ENCODE data around the gene SRRM4. TPM values are rescaled to one million over a fixed set of nuclear protein-coding genes. Genes with fewer than 3 reads are reported as not detected.

Gene SRRM4
- polyA plus RNA-seq, 3 donors: not detected

GRCh38 chr12:119207063-119207560, 225.8 kb downstream of the SRRM4 start:
- H3K36me3 ChIP-seq (replicated peaks in 1 of 2; ENCODE audit: control insufficient read depth in 1 of 2, insufficient read depth in 2 of 2, low read length in 2 of 2): no peaks in the 10 kb centered on the region
- no peaks in the 10 kb centered on the region for H3K27me3 ChIP-seq (ENCODE audit: control insufficient read depth in 2 of 2, insufficient read depth in 2 of 2, low read length in 2 of 2)
- no peak overlapping the region for H3K4me2 ChIP-seq (replicated peaks; ENCODE audit: extremely low read depth, low read length, poor library complexity, severe bottlenecking)
- Mint-ChIP-seq H3K27ac (no peak overlapping the region), H3K4me1 (no peaks in the 10 kb centered on the region), H3K4me3 (no peak overlapping the region), H3K27me3 (ENCODE audit: low read depth in 3 of 3) (peaks cover 0 to 4% (median 0%) of the 10 kb centered on the region in 3 donors), H3K9me3 (no peaks in the 10 kb centered on the region), H3K36me3 (no peaks in the 10 kb centered on the region)
- no peaks in the 10 kb centered on the region for H3K79me2 ChIP-seq (ENCODE audit: insufficient read depth, low read length)
- H4K20me1 ChIP-seq (ENCODE audit: insufficient read depth, low read length): no peaks in the 10 kb centered on the region
- H3K27ac ChIP-seq (ENCODE audit: low read depth in 1 of 2, low read length in 2 of 2): no peak overlapping the region
- H3K9me3 ChIP-seq (replicated peaks in 1 of 2; ENCODE audit: control insufficient read depth in 1 of 2, insufficient read depth in 1 of 2, low read length in 2 of 2): no peaks in the 10 kb centered on the region
- no peak overlapping the region for H3K4me3 ChIP-seq (replicated peaks in 1 of 3; ENCODE audit: low read depth in 2 of 3, low read length in 3 of 3)
- intact Hi-C loops (cut with micrococcal nuclease): no loop called here
- H3K9ac ChIP-seq (ENCODE audit: insufficient read depth, low read length, poor library complexity, severe bottlenecking): no peak overlapping the region
- TF ChIP-seq CTCF (IDR thresholded peaks at IDR 0.05): no peak
- H2AFZ ChIP-seq (ENCODE audit: insufficient read depth, low read depth, low read length, poor library complexity, severe bottlenecking): no peak overlapping the region
- no peak for DNase-seq
- H3K4me1 ChIP-seq (ENCODE audit: control insufficient read depth in 1 of 2, insufficient read depth in 2 of 2, low read length in 2 of 2): no peaks in the 10 kb centered on the region
- WGBS (ENCODE audit: insufficient coverage): no CpG with 5 or more reads among the region's 2 CpGs

GRCh38 chr12:119208626-119209061, 227.3 kb downstream of the SRRM4 start:
- Histone ChIP-seq H3K4me3 (replicated peaks in 1 of 3; ENCODE audit: low read depth in 2 of 3, low read length in 3 of 3) (no peak overlapping the region), H3K27me3 (ENCODE audit: control insufficient read depth in 2 of 2, insufficient read depth in 2 of 2, low read length in 2 of 2) (no peaks in the 10 kb centered on the region), H4K20me1 (ENCODE audit: insufficient read depth, low read length) (no peaks in the 10 kb centered on the region), H3K4me1 (ENCODE audit: control insufficient read depth in 1 of 2, insufficient read depth in 2 of 2, low read length in 2 of 2) (no peaks in the 10 kb centered on the region), H3K4me2 (replicated peaks; ENCODE audit: extremely low read depth, low read length, poor library complexity, severe bottlenecking) (no peak overlapping the region), H2AFZ (ENCODE audit: insufficient read depth, low read depth, low read length, poor library complexity, severe bottlenecking) (no peak overlapping the region), H3K27ac (ENCODE audit: low read depth in 1 of 2, low read length in 2 of 2) (no peak overlapping the region), H3K36me3 (replicated peaks in 1 of 2; ENCODE audit: control insufficient read depth in 1 of 2, insufficient read depth in 2 of 2, low read length in 2 of 2) (no peaks in the 10 kb centered on the region), H3K9me3 (replicated peaks in 1 of 2; ENCODE audit: control insufficient read depth in 1 of 2, insufficient read depth in 1 of 2, low read length in 2 of 2) (no peaks in the 10 kb centered on the region), H3K9ac (ENCODE audit: insufficient read depth, low read length, poor library complexity, severe bottlenecking) (no peak overlapping the region), H3K79me2 (ENCODE audit: insufficient read depth, low read length) (no peaks in the 10 kb centered on the region)
- TF ChIP-seq CTCF (IDR thresholded peaks at IDR 0.05): no peak
- intact Hi-C loops (cut with micrococcal nuclease): no loop called here
- no peaks in the 10 kb centered on the region for H3K27me3 Mint-ChIP-seq (ENCODE audit: low read depth in 3 of 3)
- no peaks in the 10 kb centered on the region for H3K36me3 Mint-ChIP-seq
- H3K27ac Mint-ChIP-seq: no peak overlapping the region
- no peak for DNase-seq
- no peaks in the 10 kb centered on the region for H3K9me3 Mint-ChIP-seq
- H3K4me1 Mint-ChIP-seq: no peaks in the 10 kb centered on the region
- 69% methylated on average over 6 of the region's 6 CpGs for WGBS (ENCODE audit: insufficient coverage)
- no peak overlapping the region for H3K4me3 Mint-ChIP-seq
